GM19099 (cell line): ENCODE measurements around the gene LAMA1.

Experiments used
- POLR2A ChIP-seq: IDR thresholded peaks from 3 replicates; pipeline ENCODE4 v1.6.1; 2011; ENCODE audit warnings: low read depth; ENCODE audit not compliant: insufficient read length; ENCODE audit errors: extremely low read depth

Gene LAMA1

DNA sequence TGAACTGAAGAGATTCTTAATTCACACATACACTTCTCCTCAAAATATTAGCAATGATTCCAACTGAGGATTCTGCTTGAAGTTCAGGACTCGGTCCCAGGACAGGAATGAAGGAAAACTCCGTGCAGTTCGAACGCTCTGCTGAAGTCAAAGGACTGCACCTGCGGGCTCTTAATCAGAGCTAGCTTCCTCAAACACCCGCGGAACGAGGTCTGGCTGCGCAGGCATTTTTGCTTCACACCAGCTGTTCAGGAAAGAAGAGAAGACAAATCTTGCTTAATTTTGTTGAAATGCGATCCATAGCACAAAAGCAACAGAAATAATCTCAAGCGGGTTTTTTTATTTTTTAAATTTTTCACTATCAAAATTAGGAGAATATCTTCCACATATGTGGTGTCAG is 175.6 kb downstream of the LAMA1 start:
- no peak for TF ChIP-seq POLR2A

- no peak for TF ChIP-seq POLR2A
These were observed 177.1 kb downstream of the LAMA1 start for GRCh38 chr18:6940451-6940850.

DNA sequence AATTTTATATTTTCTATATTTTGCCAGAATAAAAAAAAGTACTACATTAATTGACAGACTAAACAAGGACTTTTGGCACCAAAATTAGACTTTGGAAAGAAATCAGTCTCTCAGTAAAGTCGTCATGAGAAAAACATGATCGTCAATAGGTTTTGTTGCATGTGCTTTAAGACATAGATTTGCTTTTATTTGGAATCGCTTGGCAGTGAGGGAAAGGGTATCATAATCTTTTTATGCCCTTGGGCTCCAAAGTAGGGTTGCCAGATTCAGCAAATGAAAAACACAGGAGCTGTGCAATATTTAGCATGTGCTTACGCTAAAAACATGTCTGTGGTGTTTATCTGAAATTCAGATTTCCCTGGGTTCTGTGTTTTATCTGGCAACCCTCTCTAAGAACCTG is 177.6 kb downstream of the LAMA1 start:
- no peak for TF ChIP-seq POLR2A

- no peak for TF ChIP-seq POLR2A
These were observed 179.6 kb downstream of the LAMA1 start for GRCh38 chr18:6938003-6938402.

GRCh38 chr18:6934859-6935258 is 182.7 kb downstream of the LAMA1 start:
- no peak for TF ChIP-seq POLR2A

DNA sequence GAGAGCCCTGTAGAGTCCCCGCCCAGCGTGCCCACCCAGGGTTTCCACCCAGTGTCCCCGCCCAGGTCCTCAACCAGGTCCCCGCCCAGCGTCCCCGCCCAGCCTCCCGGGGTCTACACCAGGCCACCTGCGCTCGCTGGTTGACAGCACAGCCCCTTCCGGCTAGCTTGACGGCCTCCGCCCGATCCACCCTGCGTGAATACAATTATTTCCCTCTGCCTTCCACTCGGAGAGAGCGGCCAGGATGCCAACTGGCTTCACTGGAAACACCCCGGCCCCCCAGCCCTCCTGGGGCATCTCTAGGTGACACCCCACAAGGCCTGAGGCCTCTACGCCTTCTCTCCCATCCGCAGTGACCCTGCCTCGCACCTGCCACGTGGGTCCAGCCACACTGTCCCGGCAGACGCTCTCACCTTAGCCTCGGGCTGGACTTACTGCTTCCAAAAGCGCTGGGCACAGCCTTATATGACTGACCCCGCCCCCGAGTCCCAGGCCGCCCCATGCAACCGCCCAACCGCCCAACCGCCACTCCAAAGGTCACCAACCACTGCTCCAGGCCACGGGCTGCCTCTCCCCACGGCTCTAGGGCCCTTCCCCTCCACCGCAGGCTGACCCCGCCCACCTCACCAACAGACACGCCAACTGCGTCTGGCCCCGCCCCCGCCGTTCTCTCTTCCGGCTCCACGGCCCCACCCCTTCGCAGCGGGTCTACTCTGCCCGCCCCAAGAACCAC is 188.1 kb downstream of the LAMA1 start:
- no peak for TF ChIP-seq POLR2A

- no peak for TF ChIP-seq POLR2A
These were observed 189.2 kb downstream of the LAMA1 start for GRCh38 chr18:6928359-6928758.

GRCh38 chr18:6927153-6927552 is 190.4 kb downstream of the LAMA1 start:
- TF ChIP-seq POLR2A = no peak

DNA sequence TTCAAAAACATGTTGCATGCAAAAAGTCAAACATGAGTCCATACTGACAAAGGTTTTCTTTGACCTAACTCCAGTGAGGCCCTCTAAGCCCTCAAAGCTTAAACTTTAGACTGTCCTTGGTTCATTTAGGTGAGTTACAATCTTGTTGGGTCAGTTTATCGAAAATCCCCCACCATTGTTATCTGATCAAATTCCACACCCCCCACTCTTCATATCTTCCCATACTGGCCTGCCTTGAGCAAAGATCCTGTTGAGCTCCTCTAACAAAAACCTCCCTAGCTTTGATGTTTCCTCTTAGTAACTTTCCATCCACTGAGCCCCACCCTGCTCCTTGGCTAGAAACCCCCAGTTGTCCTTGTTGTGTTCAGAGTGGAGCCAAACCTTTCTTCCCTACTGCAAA is 194.4 kb downstream of the LAMA1 start:
- no peak for TF ChIP-seq POLR2A

DNA sequence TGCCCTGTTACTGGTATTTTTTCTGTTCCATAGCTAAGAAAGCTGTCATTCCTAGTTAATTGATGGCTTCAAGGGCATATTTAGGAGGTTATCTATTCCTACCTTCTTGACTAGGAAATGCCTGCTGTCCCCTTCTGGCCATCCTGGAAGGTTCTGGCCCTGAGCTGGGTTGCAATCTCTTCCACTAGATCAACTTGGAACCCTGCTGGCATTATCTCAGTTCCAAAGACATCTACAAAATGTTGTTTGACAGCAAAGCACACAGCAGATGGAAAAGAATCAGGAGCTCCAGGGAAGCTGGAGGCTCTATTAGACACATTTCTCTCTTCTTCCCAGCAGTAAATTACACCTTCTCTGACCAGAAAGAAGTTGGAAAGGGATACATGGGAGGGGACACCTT is 196.0 kb downstream of the LAMA1 start:
- TF ChIP-seq POLR2A = no peak

DNA sequence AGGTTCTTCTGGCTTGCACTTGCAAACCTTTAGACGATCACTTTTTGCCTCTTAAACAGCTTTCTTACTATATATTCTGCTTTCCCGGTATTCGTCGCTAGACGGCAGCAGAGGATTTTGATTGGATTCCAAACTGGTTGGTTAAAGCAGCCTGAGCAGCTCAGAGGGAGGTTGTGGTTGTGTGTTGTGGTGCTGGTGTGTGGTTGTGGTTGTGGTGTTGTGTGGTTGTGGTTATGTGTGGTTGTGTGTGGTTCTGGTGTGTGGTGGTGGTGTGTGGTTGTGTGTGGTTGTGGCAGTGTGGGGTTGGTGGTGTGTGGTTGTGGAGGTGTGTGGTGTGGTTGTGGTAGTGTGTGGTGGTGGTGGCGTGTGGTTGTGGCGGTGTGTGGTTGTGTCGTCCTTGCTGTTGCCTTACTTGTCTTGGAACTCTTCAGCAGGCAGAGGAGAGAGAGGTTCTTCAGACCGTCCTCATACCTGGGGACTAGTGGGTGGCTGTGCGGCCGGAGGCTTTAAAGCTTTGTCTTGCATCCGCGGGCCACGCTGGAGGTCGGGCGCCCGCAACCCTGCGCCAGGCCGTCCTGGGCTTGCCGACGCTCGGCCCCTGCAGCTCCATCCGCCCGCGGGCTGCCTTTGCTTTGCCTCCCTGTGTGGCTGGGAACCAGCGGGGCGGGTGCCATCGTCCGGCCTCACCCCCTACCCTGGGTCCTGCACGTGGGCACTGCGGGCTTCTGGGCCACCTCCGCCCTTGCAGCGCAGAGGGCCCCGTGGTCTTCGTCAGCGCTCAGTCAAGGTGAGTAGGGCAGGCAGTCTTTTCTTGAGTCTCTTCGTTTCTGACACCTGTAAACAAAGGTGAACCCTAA is 197.3 kb downstream of the LAMA1 start:
- no peak for TF ChIP-seq POLR2A

GRCh38 chr18:6917072-6917471 is 200.5 kb downstream of the LAMA1 start:
- no peak for TF ChIP-seq POLR2A

DNA sequence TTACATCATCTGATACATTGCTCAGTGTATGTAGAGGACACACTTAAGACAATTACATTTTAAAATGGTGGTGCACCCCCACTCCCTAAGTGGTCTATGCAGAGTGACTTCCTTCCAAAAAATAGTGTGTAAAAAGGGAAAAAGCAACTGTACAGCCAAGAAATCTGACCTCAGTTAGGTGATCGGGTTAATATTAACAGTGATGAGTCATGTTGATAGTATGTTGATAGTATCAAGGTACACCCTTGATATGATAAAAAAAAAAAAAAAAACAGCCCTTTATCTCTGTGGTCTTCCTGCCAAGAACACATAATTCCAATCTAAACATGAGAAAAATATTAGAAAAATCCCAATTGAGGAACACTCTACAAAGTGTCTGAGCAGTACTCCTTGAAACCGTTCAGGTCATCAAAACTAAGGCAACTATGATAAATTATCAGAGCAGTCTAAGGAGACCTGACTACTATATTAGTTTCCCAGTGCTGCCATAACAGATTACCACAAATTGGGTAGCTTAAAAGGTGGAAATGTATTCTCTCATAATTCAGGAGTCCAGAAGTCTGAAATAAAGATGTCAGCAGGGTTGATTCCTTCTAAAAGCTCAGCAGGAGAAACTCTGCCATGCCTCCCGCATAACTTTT is 216.2 kb downstream of the LAMA1 start:
- TF ChIP-seq POLR2A = no peak

GRCh38 chr18:6891788-6892187 is 225.8 kb downstream of the LAMA1 start:
- TF ChIP-seq POLR2A = no peak
